ENCODE data around the gene IGF2R.
"Not testable (repeated sequence)": the region's sequence is repeated elsewhere in the genome, so short reads cannot be mapped to it uniquely, and the experiment has no call there.

The IGF2R gene

DNA sequence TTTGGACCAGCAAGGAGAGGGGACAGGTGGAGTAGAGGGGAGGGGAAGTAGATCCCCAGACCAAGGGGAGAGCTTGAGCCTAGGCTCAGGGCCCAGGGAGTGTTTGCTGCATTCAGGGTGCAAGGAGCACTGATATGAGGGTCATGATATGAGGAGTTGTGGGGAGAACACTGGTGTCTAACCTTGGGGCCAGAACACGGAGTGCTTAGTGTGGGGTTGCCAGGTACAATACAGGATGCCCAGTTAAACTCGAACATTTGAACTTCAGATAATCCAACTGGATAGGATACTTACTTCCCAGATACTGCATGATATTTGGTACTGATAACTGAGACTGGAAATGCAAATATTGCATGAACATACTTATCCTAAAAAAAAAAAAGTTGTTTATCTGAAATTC is 155.1 kb downstream of the IGF2R start:
- DNase-seq (ENCODE audit: low read depth): no peak

DNA sequence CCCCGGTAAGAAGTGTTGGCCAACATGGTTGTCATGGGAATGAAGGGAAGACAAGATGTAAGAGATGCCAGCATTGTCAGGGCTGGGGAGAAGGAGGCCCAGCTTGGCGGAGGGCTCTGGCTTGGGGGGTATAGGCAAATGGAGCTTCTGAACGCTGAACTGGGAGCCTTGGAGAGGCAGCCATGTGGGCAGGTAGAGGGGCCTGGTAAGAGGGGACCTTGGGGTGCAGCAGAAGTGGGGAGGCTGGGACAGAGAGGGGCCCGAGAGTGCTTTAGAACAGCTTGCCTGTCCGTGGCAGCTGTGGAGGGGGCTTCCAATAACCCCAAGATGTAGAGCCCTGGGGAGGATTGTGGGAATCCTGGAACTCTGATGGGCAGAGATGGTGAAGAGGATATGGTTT is 155.7 kb downstream of the IGF2R start:
- DNase-seq (ENCODE audit: low read depth): no peak

DNA sequence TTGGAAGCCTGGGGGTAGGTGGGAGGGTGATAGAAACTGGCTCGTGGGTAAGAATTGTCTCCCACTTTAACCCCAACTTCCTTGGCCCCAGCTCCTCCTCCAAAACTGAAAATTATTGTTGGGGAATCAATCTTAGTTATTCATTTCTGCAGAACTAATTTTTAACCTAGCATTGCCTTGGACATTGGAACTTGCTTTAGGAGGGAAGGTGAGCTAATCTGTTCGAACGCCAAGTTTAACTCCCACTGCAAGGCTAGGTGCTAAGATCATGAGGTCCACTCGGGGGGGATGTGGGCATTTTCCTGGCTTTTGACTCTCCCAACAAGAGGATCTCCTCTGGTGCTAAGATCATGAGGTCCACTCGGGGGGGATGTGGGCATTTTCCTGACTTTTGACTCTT is 156.2 kb downstream of the IGF2R start:
- not testable (repeated sequence) for DNase-seq (ENCODE audit: low read depth)

DNA sequence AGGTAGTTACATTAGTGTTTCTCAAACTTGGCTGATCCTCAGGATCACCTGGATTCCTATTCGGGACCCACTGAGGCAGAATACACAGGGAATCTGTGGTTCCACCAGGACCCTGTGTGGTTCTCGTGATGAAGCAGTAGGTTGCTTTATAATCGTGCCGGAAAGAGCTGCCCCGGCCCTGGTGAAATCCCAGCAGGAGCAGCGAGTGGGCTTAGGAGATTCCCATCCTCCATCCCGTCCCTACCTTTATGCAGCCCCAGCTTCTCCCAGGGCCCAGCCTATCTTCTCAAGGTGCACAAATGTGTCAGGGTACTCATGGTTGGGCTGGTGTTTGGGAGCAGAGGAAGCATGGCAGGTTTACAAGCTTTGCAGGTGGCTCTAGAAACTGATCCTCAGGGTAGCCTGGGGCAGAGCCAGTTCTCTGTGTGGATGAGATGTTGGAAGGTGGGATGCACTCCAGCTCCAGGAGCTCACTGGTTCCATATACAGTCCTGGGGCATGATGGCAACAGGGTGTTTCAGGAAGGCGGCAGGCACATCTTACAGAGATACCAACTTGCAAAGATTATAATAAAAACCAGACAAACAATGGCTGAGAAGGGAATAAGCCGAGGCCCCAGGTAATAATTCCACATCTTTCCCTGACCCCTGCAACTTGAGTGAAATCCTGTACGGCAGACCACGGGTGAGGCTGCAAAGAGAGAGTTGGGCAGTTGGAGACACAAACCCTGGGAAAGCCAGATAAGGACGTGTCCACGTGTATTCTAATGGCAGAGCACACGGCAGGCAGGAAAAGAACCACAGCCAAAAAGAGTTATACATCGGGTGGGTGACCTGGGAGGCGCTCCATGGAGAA is 158.6 kb downstream of the IGF2R start:
- no peak for DNase-seq (ENCODE audit: low read depth)

DNA sequence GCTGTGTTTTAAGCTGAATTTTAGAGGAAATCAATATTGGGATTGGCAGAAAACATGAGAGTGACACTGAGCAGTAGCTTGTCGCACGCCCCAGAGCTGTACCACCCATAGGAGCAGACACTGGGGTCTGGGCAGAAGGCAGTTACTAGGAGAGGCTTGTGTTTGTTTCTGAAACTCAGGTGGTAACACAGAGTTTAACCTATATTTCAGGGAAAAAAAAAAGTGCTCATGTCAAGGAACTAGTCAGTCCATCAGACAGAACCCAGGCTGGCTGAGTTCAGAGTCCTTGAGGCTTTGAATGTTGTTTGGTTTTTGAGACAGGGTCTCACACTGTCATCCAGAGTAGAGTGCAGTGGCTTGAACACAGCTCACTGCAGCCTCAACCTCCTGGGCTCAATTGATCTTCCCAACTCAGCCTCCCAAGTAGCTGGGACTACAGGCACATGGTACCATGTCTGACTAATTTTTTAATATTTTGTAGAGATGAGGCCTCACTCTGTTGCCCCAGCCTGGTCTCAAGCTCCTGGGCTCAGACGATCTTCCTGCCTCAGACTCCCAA is 159.3 kb downstream of the IGF2R start:
- DNase-seq (ENCODE audit: low read depth): no peak

DNA sequence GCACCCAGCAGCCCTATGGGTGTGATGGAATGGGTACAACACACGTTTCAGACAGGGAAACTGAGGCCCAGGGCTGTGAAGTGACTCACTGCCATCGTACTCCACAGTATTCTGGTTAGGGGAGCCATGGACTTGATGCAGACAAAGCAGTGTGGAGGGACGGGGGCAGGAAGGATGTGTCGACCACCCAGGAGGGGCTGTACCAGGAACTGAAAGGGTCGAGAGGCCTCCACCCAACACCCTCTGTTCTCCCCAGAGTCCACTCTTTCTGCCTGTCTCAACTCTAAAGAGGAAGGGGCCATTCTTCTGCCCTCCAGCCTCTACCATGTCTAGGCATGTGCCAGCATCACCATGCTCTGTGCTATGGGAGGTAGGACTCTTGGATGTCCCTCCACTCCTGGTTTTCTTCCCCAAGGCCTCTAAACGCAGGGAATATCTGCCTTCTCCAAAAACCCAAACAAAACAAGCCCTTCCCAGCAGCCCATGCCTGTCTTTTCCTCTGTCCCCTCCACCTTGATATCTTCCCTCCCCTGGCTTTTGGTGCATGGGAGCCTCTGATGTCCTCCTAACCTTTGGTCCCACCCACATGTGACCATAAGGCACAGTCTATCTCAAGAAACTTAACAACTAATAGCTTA is 160.1 kb downstream of the IGF2R start:
- DNase-seq (ENCODE audit: low read depth): no peak

DNA sequence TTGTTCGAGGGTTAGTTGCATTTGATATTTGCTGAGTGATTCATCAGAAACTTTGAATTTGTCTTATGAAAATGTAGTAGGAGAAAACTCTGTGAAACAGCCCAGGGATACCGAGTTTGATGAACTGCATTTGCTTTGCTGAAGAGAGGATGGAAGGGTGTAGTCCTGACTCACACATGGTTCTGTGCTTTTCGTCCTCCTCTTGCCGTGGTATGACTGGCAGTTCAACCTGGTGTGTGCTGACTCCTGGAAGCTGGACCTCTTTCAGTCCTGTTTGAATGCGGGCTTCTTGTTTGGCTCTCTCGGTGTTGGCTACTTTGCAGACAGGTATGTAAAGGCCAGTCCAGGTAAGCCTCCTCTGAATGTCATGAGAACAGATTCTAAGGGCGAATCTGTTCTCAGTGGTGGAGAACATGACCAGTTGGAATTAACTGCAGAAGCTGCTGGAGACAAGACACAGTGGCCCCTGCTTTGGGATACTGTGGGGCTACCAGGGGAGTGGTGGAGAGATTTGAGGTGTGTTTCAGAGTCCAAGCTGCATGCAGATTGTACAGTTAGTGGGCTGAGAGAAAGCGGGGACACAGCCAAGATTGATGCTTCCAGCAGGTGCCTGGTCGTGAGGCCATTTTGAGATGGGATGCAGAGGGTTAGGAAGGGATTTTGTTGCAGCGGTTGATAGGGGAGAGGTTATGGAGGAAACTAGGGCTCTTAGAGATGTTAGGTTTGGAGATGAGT is 161.2 kb downstream of the IGF2R start:
- DNase-seq (ENCODE audit: low read depth): no peak

DNA sequence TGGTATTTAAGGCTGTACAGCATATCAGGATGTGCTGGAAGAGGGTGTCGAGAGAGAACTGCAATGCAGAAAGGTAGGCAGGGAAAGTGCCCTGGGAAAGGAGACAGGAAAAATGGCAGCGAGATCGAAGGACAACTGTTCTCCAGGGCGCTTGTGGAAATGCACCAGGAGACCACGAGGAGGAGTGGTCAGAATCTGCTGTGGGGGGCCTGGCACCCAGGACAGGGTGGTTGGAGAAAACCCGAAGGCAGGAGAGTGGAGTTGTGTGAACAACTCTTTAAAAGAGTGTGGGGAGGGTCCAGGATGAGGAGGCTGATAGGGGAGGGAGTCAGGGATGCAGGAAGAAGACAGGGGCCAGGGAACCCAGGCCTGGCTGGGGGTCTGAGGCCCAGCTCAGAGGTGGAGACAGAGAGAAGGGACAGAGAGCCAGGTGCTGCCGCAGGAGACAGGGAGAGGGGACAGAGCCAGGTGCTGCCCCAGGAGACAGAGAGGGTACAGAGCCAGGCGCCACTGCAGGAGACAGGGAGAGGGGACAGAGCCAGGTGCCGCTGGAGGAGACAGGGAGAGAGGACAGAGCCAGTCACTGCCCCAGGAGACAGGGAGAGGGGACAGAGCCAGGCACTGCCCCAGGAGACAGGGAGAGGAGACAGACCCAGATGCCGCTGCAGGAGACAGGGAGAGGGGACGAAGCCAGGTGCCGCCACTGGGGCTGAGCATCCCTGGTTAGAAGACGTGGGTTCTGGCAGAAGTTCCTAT is 162.0 kb downstream of the IGF2R start:
- DNase-seq (ENCODE audit: low read depth): no peak

DNA sequence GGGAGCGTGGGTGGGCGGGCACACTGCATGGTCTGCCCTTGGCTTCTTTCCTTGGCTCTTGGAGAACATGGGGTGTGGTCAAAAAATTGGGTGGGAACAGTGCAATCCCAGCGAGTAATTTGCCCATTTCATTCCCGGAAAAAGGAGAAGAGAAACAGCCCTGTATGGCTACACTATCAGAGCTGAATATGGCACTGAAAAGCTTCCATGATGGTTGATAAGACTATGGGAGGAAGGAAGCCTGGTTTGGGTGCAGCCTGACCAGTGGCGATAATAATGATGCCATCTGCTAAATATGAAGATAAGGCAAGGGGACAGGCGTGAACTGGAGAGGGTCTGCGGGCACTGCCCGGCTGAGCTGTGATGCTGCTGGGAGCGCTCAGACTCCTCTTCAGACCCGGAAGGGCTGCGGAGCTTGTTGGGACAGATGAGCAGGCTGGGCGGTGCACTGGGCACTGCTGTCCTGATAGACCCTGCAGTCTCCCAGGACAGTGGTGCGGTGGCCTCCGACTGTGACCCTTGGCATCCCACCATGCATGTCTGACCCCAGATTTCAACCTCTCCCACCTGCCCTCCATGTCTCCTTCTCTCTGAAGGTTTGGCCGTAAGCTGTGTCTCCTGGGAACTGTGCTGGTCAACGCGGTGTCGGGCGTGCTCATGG is 162.9 kb downstream of the IGF2R start:
- DNase-seq (ENCODE audit: low read depth): no peak

DNA sequence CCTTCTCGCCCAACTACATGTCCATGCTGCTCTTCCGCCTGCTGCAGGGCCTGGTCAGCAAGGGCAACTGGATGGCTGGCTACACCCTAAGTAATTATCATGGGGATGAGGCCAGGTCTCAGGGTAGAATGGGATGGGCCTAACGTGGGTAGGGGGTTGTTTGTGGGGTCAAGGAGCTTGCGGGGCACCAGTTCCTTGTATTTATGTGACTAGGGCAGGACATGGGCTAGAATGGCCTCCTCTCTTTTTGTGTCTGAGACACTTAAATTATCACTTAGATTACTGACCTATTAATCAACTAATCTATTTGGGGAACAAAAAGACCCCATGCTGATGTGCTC is 163.4 kb downstream of the IGF2R start:
- DNase-seq (ENCODE audit: low read depth): no peak

DNA sequence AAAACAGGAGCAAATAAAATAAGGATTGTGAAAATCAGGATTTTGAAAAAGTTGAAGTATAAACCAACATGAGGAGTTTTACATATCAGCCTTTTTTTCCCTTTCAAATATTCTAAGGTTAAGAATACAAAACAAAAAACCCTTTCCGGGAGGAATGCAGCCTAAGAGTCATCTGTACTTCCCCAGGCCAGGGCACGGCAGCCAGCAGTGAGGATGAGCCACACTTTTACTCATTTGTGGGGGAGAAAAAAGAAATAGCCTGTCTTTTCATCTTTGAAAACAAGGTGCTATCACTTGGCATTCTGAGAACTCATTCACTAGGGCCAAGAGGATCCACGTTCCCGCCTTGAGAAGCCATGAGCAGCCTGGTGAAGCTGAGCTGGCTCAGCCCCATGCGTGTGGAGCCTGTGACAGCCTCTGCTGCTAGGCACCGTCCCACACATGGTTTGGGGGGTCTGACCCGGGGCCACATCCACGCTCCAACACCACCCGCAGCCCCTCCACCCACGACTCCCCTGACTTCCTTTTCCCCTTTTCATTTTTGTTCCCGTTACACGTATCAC is 164.0 kb downstream of the IGF2R start:
- DNase-seq (ENCODE audit: low read depth): no peak

DNA sequence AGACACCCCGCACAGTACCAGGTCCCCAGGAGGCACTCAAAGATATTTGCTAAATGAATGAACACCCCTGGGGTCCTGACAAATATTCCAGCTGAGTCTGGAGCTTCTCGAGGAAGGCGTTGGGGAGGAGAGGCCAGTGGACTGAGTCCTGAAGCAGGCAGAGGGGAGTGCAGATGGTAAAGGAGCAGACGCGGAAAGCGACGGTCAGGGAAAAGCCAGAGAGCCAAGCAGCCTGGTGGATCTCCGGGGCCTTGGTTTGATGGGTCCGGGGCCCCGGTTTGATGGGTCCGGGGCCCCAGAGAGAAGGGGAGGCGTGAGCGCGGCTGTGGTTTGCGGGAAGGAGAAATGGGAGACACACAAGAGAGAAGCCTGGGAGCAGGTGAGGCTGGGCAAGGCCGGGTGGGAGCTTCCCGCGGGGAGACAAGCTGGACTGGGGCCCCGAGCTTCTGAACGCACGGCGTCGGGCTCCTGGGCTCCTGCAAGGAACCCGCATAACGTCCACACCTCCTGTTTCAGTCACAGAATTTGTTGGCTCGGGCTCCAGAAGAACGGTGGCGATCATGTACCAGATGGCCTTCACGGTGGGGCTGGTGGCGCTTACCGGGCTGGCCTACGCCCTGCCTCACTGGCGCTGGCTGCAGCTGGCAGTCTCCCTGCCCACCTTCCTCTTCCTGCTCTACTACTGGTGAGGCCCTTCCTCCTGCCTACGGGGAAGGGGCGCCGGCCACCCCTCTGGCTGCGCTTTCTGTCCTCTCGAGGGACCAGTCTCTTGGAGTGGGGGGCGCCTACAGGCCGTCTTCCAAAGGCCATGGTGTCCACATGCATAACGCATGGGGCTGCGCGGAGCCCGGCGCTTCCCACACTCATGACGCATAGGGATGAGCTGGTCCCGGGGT is 164.8 kb downstream of the IGF2R start:
- no peak for DNase-seq (ENCODE audit: low read depth)

DNA sequence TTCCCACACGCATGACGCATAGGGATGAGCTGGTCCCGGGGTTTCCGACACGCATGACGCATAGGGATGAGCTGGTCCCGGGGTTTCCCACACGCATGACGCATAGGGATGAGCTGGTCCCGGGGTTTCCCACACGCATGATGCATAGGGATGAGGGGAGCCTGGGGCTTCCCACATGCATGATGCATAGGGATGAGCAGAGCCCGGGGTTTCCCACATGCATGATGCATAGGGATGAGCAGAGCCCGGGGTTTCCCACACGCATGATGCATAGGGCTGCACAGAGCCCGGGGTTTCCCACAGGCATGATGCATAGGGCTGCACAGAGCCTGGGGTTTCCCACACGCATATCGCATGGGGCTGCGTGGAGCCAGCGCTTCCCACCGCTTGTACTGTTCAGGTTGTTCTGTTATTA is 165.5 kb downstream of the IGF2R start:
- DNase-seq (ENCODE audit: low read depth): not testable (repeated sequence)

DNA sequence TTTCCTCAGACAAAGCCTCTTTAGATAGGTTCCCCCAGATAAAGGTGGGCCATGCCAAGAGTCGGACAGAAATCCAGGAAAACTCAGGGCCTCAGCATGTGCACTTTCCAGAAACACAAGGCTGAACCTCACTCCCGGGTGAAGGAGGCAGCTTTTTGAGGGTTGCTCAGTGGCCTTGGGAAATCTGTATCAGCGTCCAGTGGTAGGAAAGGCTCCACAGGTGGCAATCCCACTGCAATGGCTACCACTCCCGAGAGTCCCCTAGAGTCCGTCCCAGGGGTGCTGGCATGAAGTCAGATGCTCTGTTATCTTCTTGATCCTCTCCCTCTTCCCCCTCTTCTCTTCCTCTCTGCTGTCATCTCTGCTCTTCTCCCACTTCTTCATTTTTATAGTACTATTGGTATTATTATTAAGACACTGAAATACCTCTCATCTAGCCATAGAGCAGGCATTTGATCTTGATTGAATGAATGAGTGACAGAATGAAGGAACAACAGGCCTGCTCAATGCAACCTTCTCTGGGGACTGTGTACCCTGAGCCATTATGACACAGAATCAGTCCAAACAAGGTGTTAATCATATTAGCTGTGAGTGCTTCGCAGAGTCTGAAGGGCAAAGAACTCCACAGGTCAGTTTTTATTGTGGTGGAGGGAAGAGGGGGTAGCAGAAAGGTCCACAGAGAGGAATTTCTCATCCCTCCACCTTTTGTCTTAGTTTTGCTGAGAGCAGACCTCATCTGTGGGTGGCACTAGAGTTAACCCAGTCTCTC is 166.1 kb downstream of the IGF2R start:
- no peak for DNase-seq (ENCODE audit: low read depth)

DNA sequence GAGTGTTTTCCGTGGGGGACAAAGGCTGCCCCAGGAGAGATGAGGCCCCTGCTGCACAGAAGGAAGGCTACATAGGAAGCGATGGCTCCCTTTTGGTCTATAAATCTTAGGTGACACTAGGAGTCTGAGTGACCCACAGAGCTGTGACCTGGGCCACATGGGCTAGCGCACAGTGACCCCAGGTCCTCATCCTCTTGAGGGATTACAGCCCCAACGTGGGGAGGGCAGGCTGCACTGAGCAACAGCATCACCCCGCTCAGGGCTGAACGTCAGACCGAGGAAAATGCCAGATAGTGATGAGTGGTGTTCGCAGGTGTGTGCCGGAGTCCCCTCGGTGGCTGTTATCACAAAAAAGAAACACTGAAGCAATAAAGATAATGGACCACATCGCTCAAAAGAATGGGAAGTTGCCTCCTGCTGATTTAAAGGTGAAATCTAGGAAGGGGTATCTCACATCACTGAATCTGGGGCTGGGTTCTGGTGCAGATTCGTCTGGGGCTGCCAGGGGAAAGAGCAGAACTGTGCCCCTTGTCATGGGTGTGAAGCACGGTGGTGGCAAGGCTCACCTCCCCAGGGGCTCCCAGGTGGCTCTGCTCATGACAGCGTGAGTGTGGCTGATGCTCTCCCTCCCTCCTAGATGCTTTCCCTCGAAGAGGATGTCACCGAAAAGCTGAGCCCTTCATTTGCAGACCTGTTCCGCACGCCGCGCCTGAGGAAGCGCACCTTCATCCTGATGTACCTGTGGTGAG is 167.2 kb downstream of the IGF2R start:
- DNase-seq (ENCODE audit: low read depth): no peak

DNA sequence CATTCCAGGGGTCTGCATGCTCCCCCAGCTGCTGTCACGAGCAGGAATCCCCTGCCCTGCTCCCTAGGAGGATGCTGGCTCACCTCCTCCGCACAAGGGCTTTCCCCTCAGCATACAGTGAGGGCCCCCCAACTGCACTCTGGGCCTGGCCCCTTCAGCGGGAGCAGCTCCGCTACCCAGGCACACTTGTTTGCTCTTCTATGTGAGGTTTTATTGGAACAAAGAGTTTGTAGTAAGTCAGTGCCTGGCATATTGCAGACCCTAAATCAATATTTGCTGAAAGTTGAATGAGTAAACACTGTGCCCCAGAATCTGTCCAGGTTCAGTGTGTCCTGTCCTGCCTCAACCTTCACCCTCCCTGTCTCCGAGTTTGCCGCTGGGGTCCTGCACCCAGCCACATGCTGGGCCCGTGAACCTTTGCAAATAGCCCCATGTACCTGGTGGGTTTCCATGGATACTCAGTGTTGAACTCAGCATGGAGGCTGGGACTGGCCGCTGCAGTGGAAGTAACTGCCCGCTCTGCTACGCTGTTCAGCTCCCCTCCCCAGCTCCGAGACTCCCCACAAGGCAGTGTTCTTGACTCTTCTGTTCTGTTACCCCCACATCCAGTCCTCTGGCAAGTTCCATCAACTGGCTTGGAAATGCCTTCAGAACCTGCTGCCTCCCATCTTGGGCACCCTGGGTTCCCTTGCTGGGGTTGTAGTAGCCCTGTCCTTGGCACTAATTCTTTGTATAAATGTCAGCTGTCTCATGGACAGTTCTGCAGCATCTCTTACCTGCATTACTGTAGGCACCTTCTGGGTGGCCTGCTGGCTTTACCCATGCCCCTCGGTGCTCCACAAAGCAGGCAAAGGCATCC is 168.5 kb downstream of the IGF2R start:
- DNase-seq (ENCODE audit: low read depth): no peak

DNA sequence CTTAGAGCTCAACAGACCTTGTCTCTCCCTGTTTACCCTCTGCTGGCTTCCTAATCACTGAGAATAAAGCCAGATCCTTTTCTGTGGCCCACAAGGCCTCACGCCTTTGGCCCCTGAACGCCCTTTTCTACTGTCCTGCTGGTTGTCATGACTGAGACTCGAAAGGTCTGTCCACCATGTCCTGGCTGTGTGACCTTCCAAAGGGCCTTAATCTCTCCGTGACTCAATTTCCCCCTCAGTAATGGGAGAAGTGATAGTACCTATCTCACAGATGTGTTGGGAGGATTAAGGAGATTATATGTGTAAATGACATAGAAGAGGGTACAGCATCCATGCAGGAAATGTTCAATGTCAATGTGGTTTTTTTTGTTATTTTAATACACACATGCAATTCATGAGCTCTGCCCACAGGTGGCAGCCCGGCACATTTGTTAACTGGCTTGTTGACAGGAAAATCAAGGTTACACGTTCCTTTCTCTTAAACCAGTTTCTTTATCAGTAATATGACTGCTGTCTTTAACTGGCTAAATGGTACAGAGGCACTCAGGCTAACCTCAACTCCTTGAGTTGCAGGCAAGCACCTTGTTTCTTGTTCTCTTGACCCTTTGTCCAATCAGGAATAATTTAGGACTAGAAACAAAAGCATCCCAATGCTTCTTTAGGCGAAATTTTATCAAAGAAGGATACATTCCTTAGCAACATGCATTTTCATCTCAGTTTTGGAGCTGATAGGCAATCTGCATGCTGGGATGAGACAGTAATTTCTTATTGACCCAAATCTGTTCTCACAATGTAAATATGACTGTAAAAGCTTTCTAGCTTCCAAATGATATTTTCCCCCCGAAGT is 169.3 kb downstream of the IGF2R start:
- peak; percentile 24 for DNase-seq (ENCODE audit: low read depth)

Measured in stimulated activated CD8-positive, alpha-beta memory T cell treated with anti-CD3 and anti-CD28 coated beads, Interleukin-15, amount 100 ng/mL, for 24 hours (primary cell).